T-cell (primary cell): ENCODE measurements around the gene PRKAG3. TPM values are rescaled to one million over a fixed set of nuclear protein-coding genes. Genes with fewer than 3 reads are reported as not detected.

Source experiments
- ATAC-seq, 4 experiments: fragments of 200-7000 bp in 3 of 4; fragments of 150-1000 bp in 1 of 4; cut with Tn5 transposase; replicated peaks in 1 of 4; 1 replicate in 3 of 4; 2 replicates in 1 of 4; pipeline ENCODE4 v1.10.0; 2021; ENCODE audit warnings: moderate library complexity in 3 of 4, mild to moderate bottlenecking in 2 of 4, moderate number of reproducible peaks in 1 of 4
- CTCF ChIA-PET, 2 donors: fragments of 300-600 bp; sonication (Branson Sonifier 250); formaldehyde crosslinking; loops; one replicate each; lab custom pipeline; 2022; ENCODE audit warnings: antibody characterized with exemption in 2 of 2; lab: Charles Lee
- POLR2A ChIA-PET, 2 donors: fragments of 300-600 bp; sonication (Branson Sonifier 250); formaldehyde crosslinking; loops; one replicate each; lab custom pipeline; 2022; ENCODE audit warnings: antibody characterized with exemption in 2 of 2; lab: Charles Lee
- DNase-seq, 35 experiments: peaks; one replicate each; pipeline versions ENCODE4 v3.0.0 to v3.0.0-alpha.2; 2013 to 2023
- H3K27ac ChIP-seq: one replicate; pipeline ENCODE4 v1.5.1; 2013; ENCODE audit warnings: low read length
- H3K27me3 ChIP-seq, 2 experiments: replicated peaks in 1 of 2; 1 replicate in 1 of 2; 2 replicates in 1 of 2; pipeline versions ENCODE4 v1.6.1 to v1.7.0; 2013; ENCODE audit warnings: low read length in 1 of 2, mixed read lengths in 1 of 2; ENCODE audit not compliant: control insufficient read depth in 2 of 2, insufficient read depth in 2 of 2; ENCODE audit errors: extremely low read depth in 1 of 2
- H3K36me3 ChIP-seq, 2 donors: 1 replicate in 1 of 2; 2 replicates in 1 of 2; pipeline versions ENCODE4 v1.6.1 to v1.7.0; 2013; ENCODE audit warnings: low read length in 1 of 2; ENCODE audit not compliant: control insufficient read depth in 2 of 2, insufficient read depth in 1 of 2; ENCODE audit errors: extremely low read depth in 1 of 2
- H3K4me1 ChIP-seq, 2 experiments: 1 replicate in 1 of 2; 2 replicates in 1 of 2; pipeline versions ENCODE4 v1.6.1 to v1.7.0; 2013; ENCODE audit warnings: low read length in 2 of 2, mixed read lengths in 1 of 2; ENCODE audit not compliant: insufficient read depth in 2 of 2, control insufficient read depth in 1 of 2; ENCODE audit errors: extremely low read depth in 1 of 2
- H3K4me3 ChIP-seq, 2 donors: 1 replicate in 1 of 2; 2 replicates in 1 of 2; pipeline versions ENCODE4 v1.5.1 to v1.7.0; 2013; ENCODE audit warnings: mild to moderate bottlenecking in 2 of 2, low read length in 1 of 2, moderate library complexity in 1 of 2; ENCODE audit not compliant: control insufficient read depth in 1 of 2; ENCODE audit errors: extremely low read depth in 1 of 2
- H3K9me3 ChIP-seq: 2 replicates; pipeline ENCODE4 v1.7.0; 2013
- H3K27ac Mint-ChIP-seq, 2 donors: one replicate each; pipeline ENCODE4 v1.8.0; 2020 to 2021; ENCODE audit warnings: mild to moderate bottlenecking in 2 of 2, mixed read lengths in 2 of 2
- H3K27me3 Mint-ChIP-seq, 2 donors: one replicate each; pipeline ENCODE4 v1.8.0; 2021 to 2022; ENCODE audit warnings: mixed read lengths in 2 of 2
- H3K36me3 Mint-ChIP-seq: one replicate; pipeline ENCODE4 v1.8.0; 2021; ENCODE audit warnings: mixed read lengths
- H3K4me1 Mint-ChIP-seq, 3 donors: one replicate each; pipeline ENCODE4 v1.8.0; 2020 to 2022; ENCODE audit warnings: mixed read lengths in 3 of 3, mild to moderate bottlenecking in 1 of 3
- H3K4me3 Mint-ChIP-seq, 3 donors: one replicate each; pipeline ENCODE4 v1.8.0; 2020 to 2022; ENCODE audit warnings: mild to moderate bottlenecking in 3 of 3, mixed read lengths in 3 of 3, moderate library complexity in 3 of 3
- H3K9me3 Mint-ChIP-seq, 3 donors: one replicate each; pipeline ENCODE4 v1.8.0; 2020 to 2022; ENCODE audit warnings: mixed read lengths in 3 of 3
- WGBS: methylation state at CpG from one replicate; pipeline ENCODE4 v1.1.5; 2013; ENCODE audit warnings: missing lambda C conversion rate; ENCODE audit not compliant: insufficient coverage; 5-methylcytosine and 5-hydroxymethylcytosine counted together
- total RNA-seq, 35 experiments: library from RNA in 6 of 35; stranded (reverse) in 6 of 35; fragments of 120-200 nt in 1 of 35; gene quantifications; one replicate each; pipeline versions ENCODE4 v1.2.1 to v1.2.4 and lab custom pipeline; 2013 to 2026

Gene PRKAG3
- total RNA-seq: not detected
- total RNA-seq (2013): not detected
- 0 to 0.11 (median 0) reads per million in 29 experiments for total RNA-seq (lab: John Stamatoyannopoulos, UW)

- H3K4me3 ChIP-seq: no peak within 1 kb of the TSS
- Mint-ChIP-seq H3K27me3 (peaks cover 37 to 47% of the 10 kb centered on the region in 2 donors), H3K4me1 (no peaks in the 10 kb centered on the region), H3K27ac (no peak within 1 kb of the TSS), H3K4me3 (no peak within 1 kb of the TSS), H3K9me3 (no peaks in the 10 kb centered on the region), H3K36me3 (no peaks in the 10 kb centered on the region)
- CTCF ChIA-PET: no interaction called here
- no peaks in the 10 kb centered on the region for H3K9me3 ChIP-seq
- ATAC-seq (no peak), DNase-seq (no peak)
- H3K27ac ChIP-seq: no peak within 1 kb of the TSS
- WGBS: 74% methylated on average over 15 of the region's 18 CpGs
- no peaks in the 10 kb centered on the region for H3K4me1 ChIP-seq
- POLR2A ChIA-PET: no interaction called here
- peaks cover 3 to 67% of the 10 kb centered on the region in 2 experiments for H3K27me3 ChIP-seq
- no peaks in the 10 kb centered on the region for H3K36me3 ChIP-seq
Observed at GRCh38 chr2:218831378-218831990, at the start of gene PRKAG3. Gene PRKAG3 (minus strand): TSS chr2:218831803.

- DNase-seq: no peak
- Histone ChIP-seq H3K4me1 (peaks cover 2 to 75% of the 10 kb centered on the region in 2 experiments), H3K27ac (peak overlapping the region; percentile 56), H3K27me3 (peaks cover 3 to 60% of the 10 kb centered on the region in 2 experiments), H3K4me3 (peak overlapping the region in 1 of 2 donors; percentile 58), H3K36me3 (no peaks in the 10 kb centered on the region), H3K9me3 (no peaks in the 10 kb centered on the region)
- H3K4me1 Mint-ChIP-seq: peaks cover 55 to 71% (median 67%) of the 10 kb centered on the region in 3 donors
- ChIA-PET POLR2A (interaction anchor here (0.5 to 2.1 kb wide), 5 partner anchors 11 to 586 kb away, joined by 3 to 10 read pairs (median 4); no protein-coding TSS in a partner anchor), CTCF (interaction anchor here (0.5 to 13.6 kb wide), 7 partner anchors 12 to 588 kb away, joined by 3 to 239 read pairs (median 5); no protein-coding TSS in a partner anchor)
- H3K27ac Mint-ChIP-seq: peak overlapping the region; percentile 86 to 90
- peaks cover 0 to 3% of the 10 kb centered on the region in 2 donors for H3K27me3 Mint-ChIP-seq
- H3K4me3 Mint-ChIP-seq: peak overlapping the region; percentile 79 to 85 (median 82)
- no peaks in the 10 kb centered on the region for H3K36me3 Mint-ChIP-seq
- WGBS: 18% methylated on average over 20 of the region's 24 CpGs
- ATAC-seq: no peak
- H3K9me3 Mint-ChIP-seq: no peaks in the 10 kb centered on the region
Observed at GRCh38 chr2:218880859-218881594, 49.4 kb upstream of the PRKAG3 start.

GRCh38 chr2:218880102-218880858 lies 48.7 kb upstream of the PRKAG3 start, which contains the start of gene WNT10A:
Gene WNT10A (plus strand): TSS chr2:218880852. CDS start chr2:218880996, 144 bp downstream.
- Histone ChIP-seq H3K4me1 (peaks cover 2 to 76% of the 10 kb centered on the region in 2 experiments), H3K27me3 (peaks cover 7 to 60% of the 10 kb centered on the region in 2 experiments), H3K27ac (peak within 1 kb of the TSS; percentile 56), H3K36me3 (no peaks in the 10 kb centered on the region), H3K4me3 (peak within 1 kb of the TSS; percentile 53 to 58), H3K9me3 (no peaks in the 10 kb centered on the region)
- Mint-ChIP-seq H3K4me3 (peak within 1 kb of the TSS; percentile 82 to 88 (median 82)), H3K27me3 (peaks cover 0 to 5% of the 10 kb centered on the region in 2 donors), H3K9me3 (no peaks in the 10 kb centered on the region), H3K27ac (peak within 1 kb of the TSS; percentile 90 to 91), H3K4me1 (peaks cover 52 to 65% (median 61%) of the 10 kb centered on the region in 3 donors), H3K36me3 (no peaks in the 10 kb centered on the region)
- DNase-seq: peak; percentile 71 to 94 (median 82)
- ChIA-PET CTCF (interaction anchor here (0.5 to 13.6 kb wide), 6 partner anchors 13 to 587 kb away, joined by 3 to 239 read pairs (median 20); no protein-coding TSS in a partner anchor), POLR2A (interaction anchor here (0.6 to 2.1 kb wide), 8 partner anchors 12 to 585 kb away, joined by 3 to 10 read pairs (median 6); no protein-coding TSS in a partner anchor)
- peak; percentile 74 to 81 (median 79) for ATAC-seq
- under 1% methylated on average over 43 of the region's 58 CpGs for WGBS

- H3K4me3 Mint-ChIP-seq: peak overlapping the region; percentile 82 to 88 (median 82)
Observed at GRCh38 chr2:218879776-218880101, 48.1 kb upstream of the PRKAG3 start.

GRCh38 chr2:218878926-218879761 lies 47.5 kb upstream of the PRKAG3 start:
- 57% methylated on average over 5 of the region's 16 CpGs for WGBS
- Mint-ChIP-seq H3K4me1 (peaks cover 44 to 58% (median 52%) of the 10 kb centered on the region in 3 donors), H3K36me3 (no peaks in the 10 kb centered on the region), H3K27me3 (peaks cover 7 to 12% of the 10 kb centered on the region in 2 donors), H3K9me3 (no peaks in the 10 kb centered on the region), H3K27ac (peak overlapping the region; percentile 89 to 91), H3K4me3 (peak overlapping the region; percentile 82 to 88 (median 82))
- Histone ChIP-seq H3K9me3 (no peaks in the 10 kb centered on the region), H3K27me3 (peaks cover 11 to 65% of the 10 kb centered on the region in 2 experiments), H3K36me3 (no peaks in the 10 kb centered on the region), H3K4me1 (peaks cover 2 to 72% of the 10 kb centered on the region in 2 experiments), H3K27ac (peak overlapping the region; percentile 56), H3K4me3 (peak overlapping the region; percentile 53 to 58)
- ATAC-seq (no peak), DNase-seq (no peak)
- ChIA-PET POLR2A (interaction anchor here (0.6 to 2.1 kb wide), 9 partner anchors 14 to 652 kb away, joined by 4 to 10 read pairs (median 6); no protein-coding TSS in a partner anchor), CTCF (interaction anchor here (0.6 to 13.6 kb wide), 5 partner anchors 14 to 28 kb away, joined by 4 to 239 read pairs (median 33); no protein-coding TSS in a partner anchor)

More at GRCh38 chr2:218879776-218880101, 48.1 kb upstream of the PRKAG3 start:
- Histone ChIP-seq H3K27ac (peak overlapping the region; percentile 56), H3K9me3 (no peaks in the 10 kb centered on the region), H3K4me1 (peaks cover 2 to 76% of the 10 kb centered on the region in 2 experiments), H3K4me3 (peak overlapping the region; percentile 53 to 58), H3K27me3 (peaks cover 9 to 63% of the 10 kb centered on the region in 2 experiments), H3K36me3 (no peaks in the 10 kb centered on the region)
- Mint-ChIP-seq H3K27ac (peak overlapping the region; percentile 89 to 91), H3K36me3 (no peaks in the 10 kb centered on the region), H3K27me3 (peaks cover under 1 to 6% of the 10 kb centered on the region in 2 donors), H3K4me1 (peaks cover 48 to 60% (median 58%) of the 10 kb centered on the region in 3 donors), H3K9me3 (no peaks in the 10 kb centered on the region)
- ChIA-PET CTCF (interaction anchor here (0.5 to 13.6 kb wide), 4 partner anchors 13 to 332 kb away, joined by 7 to 239 read pairs (median 112); no protein-coding TSS in a partner anchor), POLR2A (interaction anchor here (0.8 to 2.1 kb wide), 7 partner anchors 13 to 397 kb away, joined by 5 to 10 read pairs (median 6); no protein-coding TSS in a partner anchor)
- ATAC-seq (no peak), DNase-seq (peak in 1 of 35 experiments; percentile 30)
- 24% methylated on average over 9 of the region's 11 CpGs for WGBS
